ENCODE measurements around the gene LOXL1.

DNA sequence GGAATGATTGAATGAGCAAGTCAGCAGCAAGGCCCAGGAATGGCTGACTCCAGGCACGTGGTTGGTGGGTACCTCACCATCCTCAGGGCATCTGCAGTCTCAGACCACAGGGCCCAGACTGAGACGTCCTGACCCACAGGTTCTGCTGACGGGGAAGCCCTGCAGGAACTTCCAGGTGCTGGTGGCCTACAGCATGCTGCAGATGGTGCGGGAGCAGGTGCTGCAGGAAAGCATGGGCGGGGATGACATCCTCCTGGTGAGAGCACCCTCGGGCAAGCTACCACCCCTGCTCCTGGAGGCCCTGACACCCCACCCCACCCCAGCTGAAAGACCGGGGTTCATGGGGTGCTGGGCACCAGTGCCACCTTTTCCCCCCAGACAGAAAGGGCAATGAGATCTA, 38.8 kb upstream of the LOXL1 start:
- TF ChIP-seq FOXM1 (IDR thresholded peaks at IDR 0.05; ENCODE audit: low read depth) (no peak), CTCF (IDR thresholded peaks at IDR 0.05) (no peak), TAF1 (IDR thresholded peaks at IDR 0.05; ENCODE audit: borderline replicate concordance, low read depth, low read length) (no peak), CHD2 (IDR thresholded peaks at IDR 0.05; ENCODE audit: low read length, partially characterized antibody) (no peak), SMC3 (IDR thresholded peaks at IDR 0.05; ENCODE audit: low read depth, low read length) (no peak), GATA2 (CRISPR knock-in tag; IDR thresholded peaks at IDR 0.05) (no peak), RAD21 (IDR thresholded peaks at IDR 0.05; ENCODE audit: low read length) (no peak), RCOR1 (IDR thresholded peaks at IDR 0.05; ENCODE audit: low read length) (no peak), GABPA (IDR thresholded peaks at IDR 0.05; ENCODE audit: low read depth) (no peak)
- TF ChIP-seq, protein P1, sequence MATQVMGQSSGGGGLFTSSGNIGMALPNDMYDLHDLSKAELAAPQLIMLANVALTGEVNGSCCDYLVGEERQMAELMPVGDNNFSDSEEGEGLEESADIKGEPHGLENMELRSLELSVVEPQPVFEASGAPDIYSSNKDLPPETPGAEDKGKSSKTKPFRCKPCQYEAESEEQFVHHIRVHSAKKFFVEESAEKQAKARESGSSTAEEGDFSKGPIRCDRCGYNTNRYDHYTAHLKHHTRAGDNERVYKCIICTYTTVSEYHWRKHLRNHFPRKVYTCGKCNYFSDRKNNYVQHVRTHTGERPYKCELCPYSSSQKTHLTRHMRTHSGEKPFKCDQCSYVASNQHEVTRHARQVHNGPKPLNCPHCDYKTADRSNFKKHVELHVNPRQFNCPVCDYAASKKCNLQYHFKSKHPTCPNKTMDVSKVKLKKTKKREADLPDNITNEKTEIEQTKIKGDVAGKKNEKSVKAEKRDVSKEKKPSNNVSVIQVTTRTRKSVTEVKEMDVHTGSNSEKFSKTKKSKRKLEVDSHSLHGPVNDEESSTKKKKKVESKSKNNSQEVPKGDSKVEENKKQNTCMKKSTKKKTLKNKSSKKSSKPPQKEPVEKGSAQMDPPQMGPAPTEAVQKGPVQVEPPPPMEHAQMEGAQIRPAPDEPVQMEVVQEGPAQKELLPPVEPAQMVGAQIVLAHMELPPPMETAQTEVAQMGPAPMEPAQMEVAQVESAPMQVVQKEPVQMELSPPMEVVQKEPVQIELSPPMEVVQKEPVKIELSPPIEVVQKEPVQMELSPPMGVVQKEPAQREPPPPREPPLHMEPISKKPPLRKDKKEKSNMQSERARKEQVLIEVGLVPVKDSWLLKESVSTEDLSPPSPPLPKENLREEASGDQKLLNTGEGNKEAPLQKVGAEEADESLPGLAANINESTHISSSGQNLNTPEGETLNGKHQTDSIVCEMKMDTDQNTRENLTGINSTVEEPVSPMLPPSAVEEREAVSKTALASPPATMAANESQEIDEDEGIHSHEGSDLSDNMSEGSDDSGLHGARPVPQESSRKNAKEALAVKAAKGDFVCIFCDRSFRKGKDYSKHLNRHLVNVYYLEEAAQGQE (IDR thresholded peaks at IDR 0.05; ENCODE audit: low read depth, low read length) = no peak
- TF ChIP-seq, protein P2, sequence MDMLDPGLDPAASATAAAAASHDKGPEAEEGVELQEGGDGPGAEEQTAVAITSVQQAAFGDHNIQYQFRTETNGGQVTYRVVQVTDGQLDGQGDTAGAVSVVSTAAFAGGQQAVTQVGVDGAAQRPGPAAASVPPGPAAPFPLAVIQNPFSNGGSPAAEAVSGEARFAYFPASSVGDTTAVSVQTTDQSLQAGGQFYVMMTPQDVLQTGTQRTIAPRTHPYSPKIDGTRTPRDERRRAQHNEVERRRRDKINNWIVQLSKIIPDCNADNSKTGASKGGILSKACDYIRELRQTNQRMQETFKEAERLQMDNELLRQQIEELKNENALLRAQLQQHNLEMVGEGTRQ (IDR thresholded peaks at IDR 0.05; ENCODE audit: borderline replicate concordance, low read depth, low read length) = no peak
